RWPE1 (cell line): ENCODE results near the gene ENOX1.

Experiments
- CTCF ChIA-PET: fragments of 350-600 bp; sonication (Branson Sonifier 250); formaldehyde crosslinking; extraction: SDS; loops from one replicate; lab custom pipeline; 2021; lab: Yijun Ruan, JAX
- POLR2A ChIA-PET: fragments of 400-600 bp; formaldehyde crosslinking; extraction: SDS; loops from one replicate; lab custom pipeline; 2020; ENCODE audit warnings: antibody characterized with exemption; ENCODE audit not compliant: low non-redundant PET; lab: Yijun Ruan, JAX
- DNase-seq: peaks from one replicate; pipeline ENCODE4 v3.0.0; 2012; ENCODE audit warnings: low spot score
- H3K27ac ChIP-seq: fragments of 450-650 bp; 2 replicates; pipeline ENCODE4 v1.5.1; 2017
- TF ChIP-seq, protein P1 (sequence below): fragments of 450-650 bp; conservative IDR thresholded peaks from 2 replicates; pipeline ENCODE4 v1.5.1; 2017; ENCODE audit warnings: low read depth, mild to moderate bottlenecking

ENOX1 gene

DNA sequence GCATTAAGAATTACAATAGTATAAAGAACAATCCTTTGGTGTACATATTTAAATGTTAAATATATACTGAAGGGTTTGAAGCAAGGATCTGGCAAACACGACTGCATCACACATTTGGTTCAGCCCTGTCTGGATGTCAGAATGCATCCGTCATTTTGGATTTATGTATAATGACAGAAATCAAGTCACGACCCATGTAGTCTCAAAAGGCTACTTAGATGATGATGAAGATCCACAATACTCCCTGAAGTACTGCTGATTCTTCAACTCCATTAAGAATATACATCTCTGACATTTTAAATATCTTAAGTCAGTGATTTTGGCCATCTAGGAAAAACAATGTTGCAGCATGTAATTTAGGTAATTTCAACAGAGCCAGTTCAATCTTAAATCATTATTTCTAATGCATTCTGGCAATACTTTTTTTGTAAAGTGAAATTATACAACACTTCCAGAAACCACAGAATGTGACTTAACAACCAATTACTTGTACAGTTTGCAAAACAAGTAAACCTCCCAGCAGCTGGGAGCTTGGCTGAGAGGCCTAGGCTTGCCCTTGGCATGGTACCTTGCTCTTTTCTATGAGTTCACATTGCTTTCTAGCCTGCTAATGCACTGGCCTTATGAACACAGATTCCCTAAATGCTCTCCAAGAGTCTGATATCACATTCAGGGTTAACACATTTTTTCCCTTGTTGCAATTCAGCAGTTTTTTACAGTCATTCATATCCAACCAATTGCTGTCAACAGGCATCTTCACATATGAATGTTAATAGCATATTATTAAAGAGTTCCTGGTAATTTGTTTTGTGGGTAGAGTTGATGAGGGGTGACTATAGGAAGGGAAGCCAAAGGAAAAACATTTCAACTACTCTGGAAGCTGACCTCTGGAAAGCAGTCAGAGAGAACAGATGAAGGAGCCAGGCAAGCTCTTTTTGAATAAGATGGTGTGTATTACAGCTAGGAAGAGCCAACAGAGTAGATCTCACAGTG, 175.2 kb downstream of the ENOX1 start:
- H3K27ac ChIP-seq: no peak overlapping the region
- CTCF ChIA-PET: interaction anchor here (0.6 kb wide), 1 partner anchor 40 kb away, joined by 4 read pairs; no protein-coding TSS in a partner anchor
- TF ChIP-seq, protein P1, sequence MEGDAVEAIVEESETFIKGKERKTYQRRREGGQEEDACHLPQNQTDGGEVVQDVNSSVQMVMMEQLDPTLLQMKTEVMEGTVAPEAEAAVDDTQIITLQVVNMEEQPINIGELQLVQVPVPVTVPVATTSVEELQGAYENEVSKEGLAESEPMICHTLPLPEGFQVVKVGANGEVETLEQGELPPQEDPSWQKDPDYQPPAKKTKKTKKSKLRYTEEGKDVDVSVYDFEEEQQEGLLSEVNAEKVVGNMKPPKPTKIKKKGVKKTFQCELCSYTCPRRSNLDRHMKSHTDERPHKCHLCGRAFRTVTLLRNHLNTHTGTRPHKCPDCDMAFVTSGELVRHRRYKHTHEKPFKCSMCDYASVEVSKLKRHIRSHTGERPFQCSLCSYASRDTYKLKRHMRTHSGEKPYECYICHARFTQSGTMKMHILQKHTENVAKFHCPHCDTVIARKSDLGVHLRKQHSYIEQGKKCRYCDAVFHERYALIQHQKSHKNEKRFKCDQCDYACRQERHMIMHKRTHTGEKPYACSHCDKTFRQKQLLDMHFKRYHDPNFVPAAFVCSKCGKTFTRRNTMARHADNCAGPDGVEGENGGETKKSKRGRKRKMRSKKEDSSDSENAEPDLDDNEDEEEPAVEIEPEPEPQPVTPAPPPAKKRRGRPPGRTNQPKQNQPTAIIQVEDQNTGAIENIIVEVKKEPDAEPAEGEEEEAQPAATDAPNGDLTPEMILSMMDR: no peak
- DNase-seq: no peak
- POLR2A ChIA-PET: no interaction called here

DNA sequence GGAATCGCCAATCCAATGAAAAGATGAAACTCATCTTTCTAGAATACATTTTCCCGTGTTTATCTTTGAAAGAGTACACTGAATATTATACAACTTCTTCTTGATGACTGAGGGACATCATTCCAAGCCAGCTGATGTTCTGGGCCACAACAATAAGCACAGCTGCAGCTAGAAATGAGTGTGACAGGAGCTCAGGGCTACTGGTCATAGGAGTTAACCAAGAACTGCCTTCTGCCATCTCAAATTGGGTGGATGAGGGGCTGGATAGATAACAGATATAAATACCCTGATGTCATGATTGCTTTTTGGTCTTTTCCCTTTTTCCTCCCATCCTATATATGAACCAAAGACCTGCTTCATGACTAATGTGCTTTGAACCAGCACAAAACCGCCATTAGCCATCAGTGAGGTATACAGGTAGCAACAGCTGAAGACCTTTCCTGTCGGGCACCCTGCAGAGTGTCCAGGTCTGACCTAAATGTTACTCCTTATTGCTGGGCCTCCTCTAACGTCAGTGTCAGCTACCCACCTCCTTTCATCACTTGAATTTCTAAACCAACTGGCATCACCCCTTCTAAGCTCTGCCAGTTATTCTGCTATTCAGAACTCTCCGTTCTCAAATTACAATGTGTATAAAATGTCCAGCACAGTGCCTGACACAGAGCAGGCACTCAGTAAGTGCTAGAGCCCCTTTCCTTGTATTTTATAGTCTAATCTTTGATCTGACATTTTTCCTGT, 178.2 kb downstream of the ENOX1 start:
- no peak overlapping the region for H3K27ac ChIP-seq
- no peak for DNase-seq
- CTCF ChIA-PET: no interaction called here
- POLR2A ChIA-PET: no interaction called here
- TF ChIP-seq, protein P1: no peak

DNA sequence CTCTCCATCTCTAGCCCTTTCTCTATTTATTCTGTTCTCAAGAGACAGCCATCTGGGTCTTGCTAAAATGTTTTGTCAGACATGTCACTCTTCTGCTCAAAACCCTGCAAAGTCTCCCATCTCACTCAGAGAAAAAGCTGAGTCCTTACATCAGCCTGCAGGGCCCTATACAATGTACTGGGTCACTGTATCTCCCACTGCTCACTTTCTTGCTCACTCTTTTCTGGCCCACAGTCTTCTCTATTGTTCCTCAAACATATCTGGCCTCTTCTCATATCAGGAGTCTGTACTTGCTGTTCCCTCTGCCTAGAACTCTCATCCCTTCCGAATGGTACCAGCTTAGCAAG, 189.2 kb downstream of the ENOX1 start:
- DNase-seq: no peak
- ChIA-PET CTCF (no interaction called here), POLR2A (no interaction called here)
- H3K27ac ChIP-seq: no peak overlapping the region
- TF ChIP-seq, protein P1: no peak

GRCh38 chr13:43596924-43597598, 189.7 kb downstream of the ENOX1 start:
- ChIA-PET POLR2A (no interaction called here), CTCF (interaction anchor here (0.5 kb wide), 1 partner anchor 208 kb away, joined by 4 read pairs; no protein-coding TSS in a partner anchor)
- DNase-seq: no peak
- H3K27ac ChIP-seq: no peak overlapping the region
- TF ChIP-seq, protein P1: no peak

DNA sequence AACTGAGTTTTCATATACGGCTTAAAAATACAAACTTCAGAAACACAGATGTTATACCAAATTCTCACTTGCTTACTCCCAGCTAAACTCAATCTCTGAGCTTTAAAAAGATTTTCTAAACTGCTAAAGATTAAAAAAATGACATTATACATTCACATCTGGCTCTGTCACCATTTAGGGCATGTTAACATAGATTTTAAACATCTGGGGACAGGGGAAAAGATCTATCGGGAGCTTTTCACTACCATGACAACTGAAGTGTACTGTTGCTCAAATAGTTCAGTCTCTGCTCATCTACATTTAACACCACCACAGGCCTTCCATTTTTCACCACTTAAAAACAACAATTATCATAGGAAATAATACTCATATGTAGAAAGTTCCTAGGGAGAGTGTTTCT, 190.8 kb downstream of the ENOX1 start:
- H3K27ac ChIP-seq: no peak overlapping the region
- TF ChIP-seq, protein P1: no peak
- CTCF ChIA-PET: no interaction called here
- POLR2A ChIA-PET: no interaction called here
- no peak for DNase-seq

DNA sequence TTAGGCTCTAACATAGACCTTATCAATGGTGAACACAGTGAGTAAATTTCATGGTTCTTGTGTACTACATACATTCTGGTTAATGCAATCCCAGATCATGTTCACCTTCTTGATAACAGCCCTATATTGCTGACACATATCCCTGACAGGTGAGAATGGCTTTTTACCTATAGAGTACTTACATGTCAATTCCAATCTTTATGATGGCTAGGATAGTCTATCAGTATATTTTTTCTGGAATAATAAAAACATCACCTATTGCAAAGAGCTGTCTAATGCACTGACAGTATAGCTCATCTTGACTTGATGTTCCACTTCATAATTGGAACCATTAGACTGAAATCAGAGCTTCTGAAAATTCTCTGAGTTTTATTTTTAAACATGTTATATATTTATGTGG, 199.4 kb downstream of the ENOX1 start:
- ChIA-PET POLR2A (no interaction called here), CTCF (no interaction called here)
- H3K27ac ChIP-seq: no peak overlapping the region
- TF ChIP-seq, protein P1: no peak
- DNase-seq: no peak
